Kasumi-1 (cell line): ENCODE data around the gene SLC38A1.

ENCODE experiments used
- DNase-seq, 2 experiments: peaks; one replicate each; lab custom pipeline; 2025; lab: John Stamatoyannopoulos, UW

The SLC38A1 gene

GRCh38 chr12:46133751-46134150, 135.1 kb downstream of the SLC38A1 start:
- no peak for DNase-seq
